SU-DHL-6 (cell line): Measurements from ENCODE around the gene HK1.

Source experiments
- H2AFZ ChIP-seq: fragments of 200-600 bp; sonication (generic); 2 replicates; pipeline ENCODE4 v1.6.1; 2014; ENCODE audit warnings: low read depth, mild to moderate bottlenecking, moderate library complexity, mixed read lengths, antibody characterized with exemption, low read length; ENCODE audit not compliant: severe bottlenecking
- H3F3A ChIP-seq: fragments of 200-600 bp; shearing (Covaris generic); 2 replicates; pipeline ENCODE4 v1.6.0; 2016; ENCODE audit warnings: antibody characterized with exemption, mild to moderate bottlenecking; ENCODE audit not compliant: insufficient read depth
- H3K27ac ChIP-seq: fragments of 200-600 bp; sonication (generic); 2 replicates; pipeline ENCODE4 v1.5.1; 2016; ENCODE audit warnings: low read depth, mild to moderate bottlenecking, low read length, moderate library complexity, mixed read lengths
- H3K27me3 ChIP-seq: fragments of 200-600 bp; sonication (generic), shearing (Covaris generic); 2 replicates; pipeline ENCODE4 v1.6.0; 2014; ENCODE audit warnings: mild to moderate bottlenecking, low read length
- H3K36me3 ChIP-seq: fragments of 200-600 bp; sonication (generic); 2 replicates; pipeline ENCODE4 v1.6.1; 2014; ENCODE audit warnings: mild to moderate bottlenecking, low read length, mixed read lengths
- H3K4me2 ChIP-seq: fragments of 300-600, 200-600 bp; shearing (Covaris generic), sonication (generic); 2 replicates; pipeline ENCODE4 v1.6.0; 2014; ENCODE audit warnings: low read length, low read depth, mild to moderate bottlenecking; ENCODE audit not compliant: poor library complexity, severe bottlenecking
- H3K4me3 ChIP-seq: fragments of 200-600 bp; sonication (generic); 2 replicates; pipeline ENCODE4 v1.5.1; 2014; ENCODE audit warnings: antibody characterized with exemption, low read length, mild to moderate bottlenecking, mixed read lengths; ENCODE audit not compliant: insufficient read depth, poor library complexity, severe bottlenecking
- H3K79me2 ChIP-seq: fragments of 200-600 bp; sonication (generic); 2 replicates; pipeline ENCODE4 v1.6.1; 2014; ENCODE audit warnings: mild to moderate bottlenecking, low read length, moderate library complexity; ENCODE audit not compliant: insufficient read depth
- H3K9ac ChIP-seq: fragments of 200-600 bp; sonication (generic); 2 replicates; pipeline ENCODE4 v1.7.0; 2014; ENCODE audit warnings: mild to moderate bottlenecking, low read length
- H3K9me2 ChIP-seq: fragments of 200-600 bp; sonication (generic); replicated peaks from 2 replicates; pipeline ENCODE4 v1.6.1; 2014; ENCODE audit warnings: low read length; ENCODE audit not compliant: insufficient read depth
- H3K9me3 ChIP-seq: fragments of 200-600 bp; sonication (generic); 2 replicates; pipeline ENCODE4 v1.6.1; 2014; ENCODE audit warnings: low read length, mixed read lengths; ENCODE audit not compliant: insufficient read depth
- H4K20me1 ChIP-seq: fragments of 200-600 bp; sonication (generic); 2 replicates; pipeline ENCODE4 v1.6.1; 2014; ENCODE audit warnings: low read depth, mild to moderate bottlenecking, antibody characterized with exemption, low read length, moderate library complexity, mixed read lengths
- EZH2phosphoT487 ChIP-seq: fragments of 200-600 bp; sonication (generic), shearing (Covaris generic); conservative IDR thresholded peaks from 2 replicates; pipeline ENCODE4 v1.6.1; 2018; ENCODE audit warnings: mild to moderate bottlenecking, antibody characterized with exemption, low read length, moderate library complexity, mixed read lengths
- TF ChIP-seq, protein P1 (sequence below): fragments of 200-600 bp; sonication (generic); IDR thresholded peaks from one replicate; pipeline ENCODE4 v1.5.1; 2017; ENCODE audit warnings: antibody characterized with exemption, mild to moderate bottlenecking, low read length, moderate library complexity; ENCODE audit not compliant: insufficient read depth, poor library complexity, severe bottlenecking

Gene HK1

DNA sequence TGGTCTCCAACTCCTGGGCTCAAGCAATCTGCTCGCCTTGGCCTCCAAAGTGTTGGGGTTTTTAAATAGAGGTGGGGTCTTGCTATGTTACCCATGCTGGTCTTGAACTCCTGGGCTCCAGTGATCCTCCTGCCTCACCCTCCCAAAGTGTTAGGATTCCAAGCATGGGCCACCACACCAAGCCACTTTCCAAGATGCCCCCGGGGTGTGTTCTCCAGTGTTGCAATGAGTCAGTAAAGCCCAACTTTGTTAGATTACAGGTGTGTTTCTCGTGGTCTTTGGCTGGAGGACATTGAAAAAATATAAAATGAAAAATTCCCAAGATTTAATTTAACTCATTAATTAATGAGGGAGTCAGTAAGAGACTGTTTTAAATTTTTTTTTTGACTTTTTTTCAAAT is 109.2 kb downstream of the HK1 start:
- no peaks in the 10 kb centered on the region for H3K79me2 ChIP-seq
- H3K27ac ChIP-seq: no peak overlapping the region
- no peaks in the 10 kb centered on the region for H4K20me1 ChIP-seq
- 0 out of 2 replicates have a peak, but pooled peaks cover 4% of the 10 kb centered on the region for H3K36me3 ChIP-seq
- H3K9me2 ChIP-seq: no peaks in the 10 kb centered on the region
- no peaks in the 10 kb centered on the region for H3K27me3 ChIP-seq
- no peak overlapping the region for H3K4me2 ChIP-seq
- no peaks in the 10 kb centered on the region for H3F3A ChIP-seq
- no peak overlapping the region for H3K4me3 ChIP-seq
- TF ChIP-seq EZH2phosphoT487: no peak
- TF ChIP-seq, protein P1, sequence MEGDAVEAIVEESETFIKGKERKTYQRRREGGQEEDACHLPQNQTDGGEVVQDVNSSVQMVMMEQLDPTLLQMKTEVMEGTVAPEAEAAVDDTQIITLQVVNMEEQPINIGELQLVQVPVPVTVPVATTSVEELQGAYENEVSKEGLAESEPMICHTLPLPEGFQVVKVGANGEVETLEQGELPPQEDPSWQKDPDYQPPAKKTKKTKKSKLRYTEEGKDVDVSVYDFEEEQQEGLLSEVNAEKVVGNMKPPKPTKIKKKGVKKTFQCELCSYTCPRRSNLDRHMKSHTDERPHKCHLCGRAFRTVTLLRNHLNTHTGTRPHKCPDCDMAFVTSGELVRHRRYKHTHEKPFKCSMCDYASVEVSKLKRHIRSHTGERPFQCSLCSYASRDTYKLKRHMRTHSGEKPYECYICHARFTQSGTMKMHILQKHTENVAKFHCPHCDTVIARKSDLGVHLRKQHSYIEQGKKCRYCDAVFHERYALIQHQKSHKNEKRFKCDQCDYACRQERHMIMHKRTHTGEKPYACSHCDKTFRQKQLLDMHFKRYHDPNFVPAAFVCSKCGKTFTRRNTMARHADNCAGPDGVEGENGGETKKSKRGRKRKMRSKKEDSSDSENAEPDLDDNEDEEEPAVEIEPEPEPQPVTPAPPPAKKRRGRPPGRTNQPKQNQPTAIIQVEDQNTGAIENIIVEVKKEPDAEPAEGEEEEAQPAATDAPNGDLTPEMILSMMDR: no peak
- no peak overlapping the region for H2AFZ ChIP-seq
- H3K9ac ChIP-seq: no peak overlapping the region
- no peaks in the 10 kb centered on the region for H3K9me3 ChIP-seq

DNA sequence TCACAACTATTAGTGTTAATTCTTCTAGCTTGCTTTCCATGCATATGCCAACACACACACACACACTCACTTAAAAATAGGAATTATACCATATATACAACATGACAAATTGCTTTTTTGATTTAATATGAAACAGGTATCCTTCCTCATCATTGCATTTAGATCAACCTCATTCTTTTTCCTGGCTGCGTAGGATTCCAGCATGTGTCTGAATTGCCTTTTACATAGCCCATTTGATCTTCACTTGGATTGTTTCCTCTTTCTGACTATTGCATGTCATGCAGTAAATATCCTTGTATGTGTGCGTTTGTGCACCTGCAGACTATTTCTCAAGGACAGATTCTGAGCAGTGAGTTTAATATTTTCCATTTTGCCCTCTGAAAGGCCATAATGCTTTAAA is 110.2 kb downstream of the HK1 start:
- H3F3A ChIP-seq: no peaks in the 10 kb centered on the region

DNA sequence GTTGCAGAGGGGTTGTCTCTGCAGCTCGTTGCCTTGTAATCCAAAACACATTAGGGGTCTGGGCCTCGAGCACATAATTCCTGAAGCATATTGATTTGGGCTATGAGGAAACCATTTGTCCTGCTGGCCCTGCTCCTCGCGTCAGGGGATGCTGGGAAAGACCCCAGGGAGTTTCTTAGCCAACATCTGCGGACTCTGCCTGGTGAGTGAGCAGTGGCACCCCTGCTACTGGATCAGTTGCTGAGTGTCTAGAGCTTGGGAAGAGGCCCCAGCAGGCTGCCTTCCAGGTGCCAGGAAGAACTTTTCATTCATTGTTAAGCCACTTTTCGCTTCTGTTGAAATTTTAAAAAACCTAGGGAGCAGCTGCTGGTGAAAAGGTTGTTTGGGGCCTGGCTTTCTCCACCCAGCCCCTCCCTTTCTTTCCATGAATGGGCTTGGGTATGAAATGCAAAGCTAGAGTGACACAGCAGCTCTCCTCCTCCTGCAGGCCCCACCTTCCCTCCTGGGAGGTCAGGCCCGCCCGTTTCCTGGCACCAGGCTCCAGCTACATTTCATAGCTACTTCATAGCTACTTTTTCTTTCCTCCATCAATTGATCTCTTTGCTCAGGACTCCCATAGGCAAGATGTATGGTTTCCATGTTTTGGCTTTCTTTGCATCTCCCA is 111.7 kb downstream of the HK1 start:
- no peaks in the 10 kb centered on the region for H4K20me1 ChIP-seq
- H3K27me3 ChIP-seq: no peaks in the 10 kb centered on the region
- H3K9me2 ChIP-seq: no peaks in the 10 kb centered on the region
- no peaks in the 10 kb centered on the region for H3F3A ChIP-seq
- no peak for TF ChIP-seq EZH2phosphoT487
- TF ChIP-seq, protein P1: no peak
- H3K79me2 ChIP-seq: no peaks in the 10 kb centered on the region
- 0 out of 2 replicates have a peak, but pooled peaks cover 4% of the 10 kb centered on the region for H3K36me3 ChIP-seq
- no peak overlapping the region for H3K4me2 ChIP-seq
- no peaks in the 10 kb centered on the region for H3K9me3 ChIP-seq
- no peak overlapping the region for H3K27ac ChIP-seq
- no peak overlapping the region for H2AFZ ChIP-seq
- no peak overlapping the region for H3K4me3 ChIP-seq
- H3K9ac ChIP-seq: no peak overlapping the region

More for the DNA sequence above, 110.2 kb downstream of the HK1 start:
- TF ChIP-seq, protein P1: no peak
- no peak for TF ChIP-seq EZH2phosphoT487
- H3K4me2 ChIP-seq: no peak overlapping the region
- no peaks in the 10 kb centered on the region for H3K9me2 ChIP-seq
- H3K27ac ChIP-seq: no peak overlapping the region
- no peak overlapping the region for H2AFZ ChIP-seq
- no peaks in the 10 kb centered on the region for H3K79me2 ChIP-seq
- no peak overlapping the region for H3K4me3 ChIP-seq
- no peak overlapping the region for H3K9ac ChIP-seq
- no peaks in the 10 kb centered on the region for H3K9me3 ChIP-seq
- H3K36me3 ChIP-seq: 0 out of 2 replicates have a peak, but pooled peaks cover 4% of the 10 kb centered on the region
- H4K20me1 ChIP-seq: no peaks in the 10 kb centered on the region
- no peaks in the 10 kb centered on the region for H3K27me3 ChIP-seq
